Testis (tissue), 3 donors: ENCODE data around the gene TMIGD1. TPM values are rescaled to one million over a fixed set of nuclear protein-coding genes. Genes with fewer than 3 reads are reported as not detected.

Experiments
- DNase-seq: peaks from one replicate; pipeline ENCODE4 v3.0.0-alpha.2; 2019
- H3K27ac ChIP-seq, 2 donors: fragments of 200-600 bp; sonication (generic); one replicate each; pipeline ENCODE4 v1.5.1; 2019
- H3K27me3 ChIP-seq: fragments of 200-600 bp; sonication (generic); one replicate; pipeline ENCODE4 v1.5.1; 2019
- H3K36me3 ChIP-seq: fragments of 200-600 bp; sonication (generic); one replicate; pipeline ENCODE4 v1.5.1; 2017; ENCODE audit warnings: low read depth; ENCODE audit errors: missing control alignments
- H3K4me1 ChIP-seq: fragments of 200-600 bp; sonication (generic); one replicate; pipeline ENCODE4 v1.5.1; 2019
- H3K4me3 ChIP-seq, 2 donors: fragments of 200-600 bp; sonication (generic); one replicate each; pipeline ENCODE4 v1.5.1; 2017 to 2019
- H3K9me3 ChIP-seq: fragments of 200-600 bp; sonication (generic); one replicate; pipeline ENCODE4 v1.5.1; 2017
- POLR2A ChIP-seq: fragments of 450-650 bp; IDR thresholded peaks from one replicate; pipeline ENCODE4 v1.6.1; 2017; ENCODE audit warnings: antibody characterized with exemption, mild to moderate bottlenecking, moderate library complexity
- WGBS, 2 donors: methylation state at CpG; one replicate each; pipeline ENCODE4 v1.1.5; 2018; 5-methylcytosine and 5-hydroxymethylcytosine counted together
- intact Hi-C: fragments of 100-400 bp; cut with DNase I; formaldehyde crosslinking; loops from one replicate; pipeline ENCODE4 v1.15.1; 2023; ENCODE audit warnings: low total_unique reads
- polyA plus RNA-seq: library from polyadenylated mRNA; stranded (reverse); fragments of 350-450 nt; fragmentation: Illumina TruSeq; extraction: RNeasy Lipid Tissue Mini Kit (QIAGEN cat#74804); gene quantifications from one replicate; pipeline ENCODE4 v1.2.3, GENCODE V29; 2014; ENCODE audit warnings: low read depth, low replicate concordance; ENCODE audit not compliant: insufficient read depth
- total RNA-seq, 2 donors: library from RNA; depleted of rRNA; stranded (reverse); fragments of >200 nt; gene quantifications; one replicate each; pipeline ENCODE4 v1.2.3, GENCODE V29; 2016
- TF ChIP-seq, protein P1 (sequence below), 3 experiments: fragments of 450-650 bp in 2 of 3; fragments of 200-600 bp in 1 of 3; sonication (generic) in 1 of 3; IDR thresholded peaks; one replicate each; pipeline ENCODE4 v1.5.1; 2016 to 2019; ENCODE audit warnings: antibody characterized with exemption in 3 of 3, mild to moderate bottlenecking in 2 of 3, moderate library complexity in 1 of 3

TMIGD1 gene
- total and polyA plus RNA-seq, 3 donors from 2014 or later, result not detected

DNA sequence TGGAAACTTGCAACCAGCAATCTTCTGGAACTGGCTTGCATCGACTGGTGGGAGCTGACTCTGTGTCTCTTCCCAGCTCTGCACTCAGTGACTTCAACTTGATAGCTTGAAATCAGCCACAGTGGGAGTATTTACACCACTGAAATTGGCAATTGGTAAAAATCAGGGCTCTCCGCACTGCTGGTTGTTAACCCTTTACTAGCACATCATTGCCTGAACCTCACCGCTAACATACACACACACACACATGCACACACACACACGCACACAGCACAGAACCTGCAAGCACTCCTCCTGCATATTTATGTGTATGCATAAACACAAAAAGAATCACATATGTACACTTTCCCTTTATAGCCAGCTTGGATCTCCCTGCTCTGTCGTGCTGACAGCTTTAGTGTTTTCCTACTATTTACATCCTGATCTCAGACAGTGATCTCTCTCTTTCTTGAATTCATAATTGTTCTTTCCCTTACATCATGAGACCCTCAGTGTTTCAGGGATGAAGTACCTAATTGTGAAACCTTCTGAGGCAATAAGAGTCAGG, 7.9 kb upstream of the TMIGD1 start:
- peaks cover 21% of the 10 kb centered on the region for H3K4me1 ChIP-seq
- H3K27ac ChIP-seq, result no peak overlapping the region
- intact Hi-C loops, result no loop called here
- 76 to 84% methylated on average over 5 of the region's 5 CpGs for WGBS, 2 donors
- TF ChIP-seq POLR2A, result no peak
- TF ChIP-seq, protein P1, sequence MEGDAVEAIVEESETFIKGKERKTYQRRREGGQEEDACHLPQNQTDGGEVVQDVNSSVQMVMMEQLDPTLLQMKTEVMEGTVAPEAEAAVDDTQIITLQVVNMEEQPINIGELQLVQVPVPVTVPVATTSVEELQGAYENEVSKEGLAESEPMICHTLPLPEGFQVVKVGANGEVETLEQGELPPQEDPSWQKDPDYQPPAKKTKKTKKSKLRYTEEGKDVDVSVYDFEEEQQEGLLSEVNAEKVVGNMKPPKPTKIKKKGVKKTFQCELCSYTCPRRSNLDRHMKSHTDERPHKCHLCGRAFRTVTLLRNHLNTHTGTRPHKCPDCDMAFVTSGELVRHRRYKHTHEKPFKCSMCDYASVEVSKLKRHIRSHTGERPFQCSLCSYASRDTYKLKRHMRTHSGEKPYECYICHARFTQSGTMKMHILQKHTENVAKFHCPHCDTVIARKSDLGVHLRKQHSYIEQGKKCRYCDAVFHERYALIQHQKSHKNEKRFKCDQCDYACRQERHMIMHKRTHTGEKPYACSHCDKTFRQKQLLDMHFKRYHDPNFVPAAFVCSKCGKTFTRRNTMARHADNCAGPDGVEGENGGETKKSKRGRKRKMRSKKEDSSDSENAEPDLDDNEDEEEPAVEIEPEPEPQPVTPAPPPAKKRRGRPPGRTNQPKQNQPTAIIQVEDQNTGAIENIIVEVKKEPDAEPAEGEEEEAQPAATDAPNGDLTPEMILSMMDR (IDR thresholded peaks at IDR 0.05), result no peak
- H3K9me3 ChIP-seq, result no peaks in the 10 kb centered on the region
- H3K27me3 ChIP-seq, result no peaks in the 10 kb centered on the region
- H3K4me3 ChIP-seq, result no peak overlapping the region
- no peak for DNase-seq
- no peaks in the 10 kb centered on the region for H3K36me3 ChIP-seq

GRCh38 chr17:30340801-30341356, 7.0 kb upstream of the TMIGD1 start:
- Histone ChIP-seq H3K36me3 (no peaks in the 10 kb centered on the region), H3K9me3 (no peaks in the 10 kb centered on the region), H3K4me1 (peaks cover 18% of the 10 kb centered on the region), H3K4me3 (no peak overlapping the region), H3K27me3 (no peaks in the 10 kb centered on the region), H3K27ac (no peak overlapping the region)
- whole genome bisulfite sequencing, 2 donors, result 53 to 55% methylated on average over 6 of the region's 6 CpGs
- no peak for TF ChIP-seq POLR2A
- TF ChIP-seq, protein P1 (IDR thresholded peaks at IDR 0.05), result no peak
- no peak for DNase-seq
- intact Hi-C loops, result no loop called here

- H3K36me3 ChIP-seq, result no peaks in the 10 kb centered on the region
- TF ChIP-seq, protein P1 (IDR thresholded peaks at IDR 0.05), result no peak
- TF ChIP-seq POLR2A, result no peak
- WGBS, 2 donors, result 82 to 87% methylated on average over 2 of the region's 2 CpGs
- no peak for DNase-seq
- no peaks in the 10 kb centered on the region for H3K9me3 ChIP-seq
- intact Hi-C loops, result no loop called here
- H3K4me3 ChIP-seq, result no peak overlapping the region
- H3K27ac ChIP-seq, result no peak overlapping the region
- H3K4me1 ChIP-seq, result peaks cover 8% of the 10 kb centered on the region
- no peaks in the 10 kb centered on the region for H3K27me3 ChIP-seq
Observed at GRCh38 chr17:30339086-30339485, 5.2 kb upstream of the TMIGD1 start.

DNA sequence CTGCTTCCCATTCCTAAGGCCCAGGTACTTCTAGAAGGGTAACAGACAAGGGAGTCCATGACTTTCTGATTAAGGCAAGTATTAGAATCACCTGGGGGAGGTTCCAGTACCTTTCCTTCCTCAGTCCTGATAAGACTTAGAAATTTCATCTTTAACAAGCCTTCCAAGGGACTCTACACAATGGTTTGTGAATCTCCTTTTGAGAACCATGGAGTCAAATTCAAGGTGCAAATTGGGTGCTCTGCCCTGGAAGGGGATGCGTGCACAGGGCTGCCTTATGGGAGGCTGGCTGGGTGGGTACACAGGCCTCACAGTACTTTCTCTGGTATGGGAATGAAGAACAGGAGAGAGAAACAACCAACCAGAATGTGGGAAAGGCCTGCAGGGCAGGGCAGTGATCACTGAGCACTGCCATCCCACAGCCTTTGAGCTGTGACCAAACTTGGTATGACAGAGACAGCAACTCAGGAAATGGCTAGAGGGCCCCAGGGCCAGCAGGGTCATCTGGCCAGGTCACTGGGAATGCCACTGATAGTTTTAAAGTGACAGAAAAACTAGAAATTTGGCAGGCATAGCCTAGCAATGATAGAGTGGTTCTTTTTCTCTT, 3.6 kb upstream of the TMIGD1 start:
- WGBS, 2 donors, result 100% methylated on average over 1 of the region's 1 CpG
- DNase-seq, result no peak
- TF ChIP-seq, protein P1 (IDR thresholded peaks at IDR 0.05), result no peak
- TF ChIP-seq POLR2A, result no peak
- no peaks in the 10 kb centered on the region for H3K9me3 ChIP-seq
- H3K4me1 ChIP-seq, result no peaks in the 10 kb centered on the region
- H3K27ac ChIP-seq, result no peak overlapping the region
- H3K36me3 ChIP-seq, result no peaks in the 10 kb centered on the region
- H3K4me3 ChIP-seq, result no peak overlapping the region
- intact Hi-C loops, result no loop called here
- no peaks in the 10 kb centered on the region for H3K27me3 ChIP-seq
